Natural killer cell (primary cell): ENCODE data around the gene ASB4. TPM values are rescaled to one million over a fixed set of nuclear protein-coding genes. Genes with fewer than 3 reads are reported as not detected.
A peak's percentile ranks its signal among the peaks of the same experiment; 100 is the strongest.

Experiments used
- ATAC-seq, 3 donors: fragments of 150-1000 bp in 2 of 3; fragments of 200-7000 bp in 1 of 3; cut with Tn5 transposase; 1 replicate in 1 of 3; 2 replicates in 2 of 3; pipeline ENCODE4 v1.10.0; 2021; ENCODE audit warnings: mild to moderate bottlenecking in 2 of 3, moderate library complexity in 2 of 3
- DNase-seq, 2 donors: peaks; one replicate each; pipeline versions ENCODE4 v3.0.0 to v3.0.0-alpha.2; 2013 to 2021; ENCODE audit warnings: mixed read lengths in 1 of 2
- H3K27ac ChIP-seq: one replicate; pipeline ENCODE4 v1.5.1; 2013; ENCODE audit warnings: mild to moderate bottlenecking, low read length
- H3K27me3 ChIP-seq: one replicate; pipeline ENCODE4 v1.6.1; 2013; ENCODE audit warnings: low read length; ENCODE audit not compliant: control insufficient read depth, insufficient read depth
- H3K36me3 ChIP-seq: one replicate; pipeline ENCODE4 v1.6.1; 2013; ENCODE audit warnings: low read length; ENCODE audit not compliant: control insufficient read depth, insufficient read depth
- H3K4me1 ChIP-seq: one replicate; pipeline ENCODE4 v1.6.1; 2013; ENCODE audit warnings: low read length; ENCODE audit not compliant: control insufficient read depth, insufficient read depth
- H3K4me3 ChIP-seq: one replicate; pipeline ENCODE4 v1.5.1; 2013; ENCODE audit warnings: low read length
- H3K9me3 ChIP-seq: one replicate; pipeline ENCODE4 v1.6.1; 2013; ENCODE audit warnings: low read length; ENCODE audit not compliant: control insufficient read depth, insufficient read depth
- H3K27ac Mint-ChIP-seq, 2 donors: one replicate each; pipeline ENCODE4 v1.8.0; 2022; ENCODE audit warnings: mild to moderate bottlenecking in 2 of 2, mixed read lengths in 2 of 2, moderate library complexity in 1 of 2
- H3K27me3 Mint-ChIP-seq, 2 donors: one replicate each; pipeline ENCODE4 v1.8.0; 2022; ENCODE audit warnings: low read depth in 2 of 2, mixed read lengths in 2 of 2
- H3K36me3 Mint-ChIP-seq: one replicate; pipeline ENCODE4 v1.8.0; 2022; ENCODE audit warnings: mixed read lengths
- H3K4me1 Mint-ChIP-seq, 2 donors: one replicate each; pipeline ENCODE4 v1.8.0; 2022; ENCODE audit warnings: mixed read lengths in 2 of 2
- H3K4me3 Mint-ChIP-seq: one replicate; pipeline ENCODE4 v1.8.0; 2022; ENCODE audit warnings: mild to moderate bottlenecking, moderate library complexity, mixed read lengths
- H3K9me3 Mint-ChIP-seq, 2 donors: one replicate each; pipeline ENCODE4 v1.8.0; 2022; ENCODE audit warnings: mixed read lengths in 2 of 2
- WGBS: methylation state at CpG from one replicate; pipeline ENCODE4 v1.1.7; 2013; ENCODE audit warnings: missing lambda C conversion rate; ENCODE audit not compliant: insufficient coverage; 5-methylcytosine and 5-hydroxymethylcytosine counted together
- intact Hi-C: fragments of 100-400 bp; cut with micrococcal nuclease; formaldehyde crosslinking; loops from one replicate; pipeline ENCODE4 v1.14.2; 2022
- total RNA-seq, 4 donors: library from RNA; stranded (reverse); fragments of 120-200 nt in 1 of 4; gene quantifications; one replicate each; pipeline versions ENCODE4 v1.2.3 to v1.2.4, GENCODE V29; 2013 to 2022
- TF ChIP-seq, protein P1 (sequence below): fragments of 200-600 bp; IDR thresholded peaks from one replicate; pipeline ENCODE4 v1.8.0; 2022; ENCODE audit warnings: antibody characterized with exemption

The ASB4 gene
- total RNA-seq, 3 donors from 2014 or later (not counting 1 experiment from before 2014, with no cell fraction given) = not detected

DNA sequence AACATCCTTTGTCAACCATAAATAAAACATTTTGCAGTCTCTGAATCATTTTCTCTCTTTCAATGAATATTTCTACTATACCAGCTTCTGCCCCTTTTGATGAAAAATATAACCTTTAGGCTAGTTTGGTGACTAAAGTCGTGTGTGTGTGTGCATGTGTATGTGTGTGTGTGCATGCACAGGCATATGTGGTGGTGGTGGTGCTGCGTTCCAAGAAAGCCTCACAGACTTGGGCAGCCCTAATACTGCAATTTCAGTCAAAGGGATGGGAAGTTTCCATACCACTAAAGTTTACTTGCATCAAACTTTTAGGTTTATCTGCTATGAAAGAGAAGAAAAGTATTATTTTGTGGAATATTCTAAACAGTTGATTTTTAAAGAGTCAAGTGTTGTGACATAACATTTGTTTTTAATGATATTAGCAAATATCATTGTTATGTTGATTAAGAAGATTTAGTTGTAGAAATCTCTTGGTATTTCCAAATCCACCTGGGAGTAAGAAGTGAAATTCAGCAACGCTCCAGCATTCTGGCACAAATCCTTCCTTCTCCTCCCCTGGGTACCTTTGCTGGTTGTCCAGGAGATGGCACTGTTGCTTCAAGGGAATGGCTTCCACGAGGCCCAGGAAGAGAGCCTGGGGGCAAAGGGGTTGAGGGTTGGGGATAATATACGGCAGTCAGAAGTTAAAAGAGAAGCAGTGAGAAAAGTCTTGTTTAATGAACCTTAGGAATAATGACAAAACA lies 41.5 kb downstream of the ASB4 start:
- peak in 1 of 2 donors; percentile 13 for DNase-seq
- no peaks in the 10 kb centered on the region for H3K36me3 Mint-ChIP-seq

GRCh38 chr7:95527776-95528250 lies 42.1 kb downstream of the ASB4 start:
- H3K27ac Mint-ChIP-seq = no peak overlapping the region
- 90% methylated on average over 23 of the region's 23 CpGs for WGBS
- H3K9me3 Mint-ChIP-seq = no peaks in the 10 kb centered on the region
- no peak for DNase-seq
- Histone ChIP-seq H3K9me3 (no peaks in the 10 kb centered on the region), H3K4me1 (no peaks in the 10 kb centered on the region), H3K27ac (no peak overlapping the region), H3K4me3 (no peak overlapping the region), H3K36me3 (no peaks in the 10 kb centered on the region), H3K27me3 (peaks cover 3% of the 10 kb centered on the region)
- no peaks in the 10 kb centered on the region for H3K4me1 Mint-ChIP-seq
- intact Hi-C loops = loop anchor here (1.0 kb wide), 2 partner anchors 158 to 162 kb away; no protein-coding TSS in a partner anchor
- H3K36me3 Mint-ChIP-seq = no peaks in the 10 kb centered on the region
- peaks cover 4 to 12% of the 10 kb centered on the region in 2 donors for H3K27me3 Mint-ChIP-seq
- no peak for ATAC-seq
- no peak overlapping the region for H3K4me3 Mint-ChIP-seq
- TF ChIP-seq, protein P1, sequence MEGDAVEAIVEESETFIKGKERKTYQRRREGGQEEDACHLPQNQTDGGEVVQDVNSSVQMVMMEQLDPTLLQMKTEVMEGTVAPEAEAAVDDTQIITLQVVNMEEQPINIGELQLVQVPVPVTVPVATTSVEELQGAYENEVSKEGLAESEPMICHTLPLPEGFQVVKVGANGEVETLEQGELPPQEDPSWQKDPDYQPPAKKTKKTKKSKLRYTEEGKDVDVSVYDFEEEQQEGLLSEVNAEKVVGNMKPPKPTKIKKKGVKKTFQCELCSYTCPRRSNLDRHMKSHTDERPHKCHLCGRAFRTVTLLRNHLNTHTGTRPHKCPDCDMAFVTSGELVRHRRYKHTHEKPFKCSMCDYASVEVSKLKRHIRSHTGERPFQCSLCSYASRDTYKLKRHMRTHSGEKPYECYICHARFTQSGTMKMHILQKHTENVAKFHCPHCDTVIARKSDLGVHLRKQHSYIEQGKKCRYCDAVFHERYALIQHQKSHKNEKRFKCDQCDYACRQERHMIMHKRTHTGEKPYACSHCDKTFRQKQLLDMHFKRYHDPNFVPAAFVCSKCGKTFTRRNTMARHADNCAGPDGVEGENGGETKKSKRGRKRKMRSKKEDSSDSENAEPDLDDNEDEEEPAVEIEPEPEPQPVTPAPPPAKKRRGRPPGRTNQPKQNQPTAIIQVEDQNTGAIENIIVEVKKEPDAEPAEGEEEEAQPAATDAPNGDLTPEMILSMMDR = no peak

More for the DNA sequence above, 41.5 kb downstream of the ASB4 start:
- Mint-ChIP-seq H3K27me3 (peaks cover 7 to 18% of the 10 kb centered on the region in 2 donors), H3K27ac (no peak overlapping the region), H3K9me3 (no peaks in the 10 kb centered on the region), H3K4me3 (no peak overlapping the region), H3K4me1 (no peaks in the 10 kb centered on the region)
- TF ChIP-seq, protein P1 = peak; percentile 77
- intact Hi-C loops = loop anchor here (1.0 kb wide), 2 partner anchors 159 to 163 kb away; no protein-coding TSS in a partner anchor
- Histone ChIP-seq H3K27me3 (peaks cover 3% of the 10 kb centered on the region), H3K27ac (no peak overlapping the region), H3K36me3 (no peaks in the 10 kb centered on the region), H3K9me3 (no peaks in the 10 kb centered on the region), H3K4me3 (no peak overlapping the region), H3K4me1 (no peaks in the 10 kb centered on the region)
- 46% methylated on average over 5 of the region's 5 CpGs for WGBS
- peak; percentile 44 to 82 (median 62) for ATAC-seq

- Mint-ChIP-seq H3K9me3 (no peaks in the 10 kb centered on the region), H3K27me3 (peaks cover 9 to 16% of the 10 kb centered on the region in 2 donors), H3K36me3 (no peaks in the 10 kb centered on the region), H3K4me1 (no peaks in the 10 kb centered on the region), H3K27ac (no peak overlapping the region), H3K4me3 (no peak overlapping the region)
- H3K4me1 ChIP-seq = no peaks in the 10 kb centered on the region
- no peaks in the 10 kb centered on the region for H3K36me3 ChIP-seq
- no CpG with 5 or more reads among the region's 1 CpG for WGBS
- intact Hi-C loops = no loop called here
- H3K27ac ChIP-seq = no peak overlapping the region
- H3K4me3 ChIP-seq = no peak overlapping the region
- TF ChIP-seq, protein P1 = no peak
- DNase-seq = no peak
- no peak for ATAC-seq
- no peaks in the 10 kb centered on the region for H3K27me3 ChIP-seq
- H3K9me3 ChIP-seq = no peaks in the 10 kb centered on the region
Measured at GRCh38 chr7:95529701-95530100, 44.0 kb downstream of the ASB4 start.
